HG02588 (cell line): ENCODE data around the gene ALMS1.
"Not testable (repeated sequence)": the region's sequence is repeated elsewhere in the genome, so short reads cannot be mapped to it uniquely, and the experiment has no call there.

Source experiments
- ATAC-seq: cut with Tn5 transposase; IDR thresholded peaks from one replicate; pipeline ENCODE4 v1.9.1; 2021; ENCODE audit warnings: mild to moderate bottlenecking, moderate library complexity; ENCODE audit not compliant: unreplicated experiment

ALMS1 gene

DNA sequence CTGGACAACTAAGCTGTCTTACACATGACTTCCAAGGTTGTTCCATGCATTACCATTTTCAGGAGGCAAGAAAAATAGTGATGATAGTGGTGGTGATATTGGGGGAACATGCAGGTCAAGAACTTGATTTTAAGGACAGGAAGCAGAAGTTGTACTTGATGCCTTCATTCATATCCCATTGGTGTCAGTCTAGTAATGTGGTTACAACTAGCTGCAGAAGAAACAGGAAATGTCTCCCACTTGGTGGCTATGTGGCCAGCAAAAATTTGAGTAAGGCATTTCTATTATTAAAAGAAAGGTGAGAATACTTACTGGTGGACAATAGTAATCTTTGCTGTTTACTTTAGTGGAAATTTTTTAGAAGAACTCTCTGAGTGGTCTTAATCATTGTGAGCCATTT, 103.4 kb downstream of the ALMS1 start:
- ATAC-seq, result no peak

DNA sequence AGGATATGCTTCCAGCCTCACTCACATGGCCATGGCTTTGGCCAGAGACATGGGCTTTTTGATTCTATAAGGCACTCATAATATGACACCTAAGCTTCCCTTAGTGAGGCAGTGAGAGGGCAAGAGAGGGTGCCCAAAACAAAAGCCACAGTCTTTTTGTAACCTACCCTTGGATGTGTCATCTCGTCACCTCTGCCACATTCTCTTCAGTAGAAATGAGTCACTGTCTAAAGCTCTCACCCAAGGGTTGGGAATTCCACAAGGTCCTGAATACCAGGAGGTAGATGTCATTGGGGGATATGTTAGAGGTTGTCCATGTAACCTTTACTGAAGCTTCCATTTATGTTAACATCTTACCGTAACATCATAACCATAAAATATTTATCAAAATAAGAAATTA, 108.4 kb downstream of the ALMS1 start:
- no peak for ATAC-seq

DNA sequence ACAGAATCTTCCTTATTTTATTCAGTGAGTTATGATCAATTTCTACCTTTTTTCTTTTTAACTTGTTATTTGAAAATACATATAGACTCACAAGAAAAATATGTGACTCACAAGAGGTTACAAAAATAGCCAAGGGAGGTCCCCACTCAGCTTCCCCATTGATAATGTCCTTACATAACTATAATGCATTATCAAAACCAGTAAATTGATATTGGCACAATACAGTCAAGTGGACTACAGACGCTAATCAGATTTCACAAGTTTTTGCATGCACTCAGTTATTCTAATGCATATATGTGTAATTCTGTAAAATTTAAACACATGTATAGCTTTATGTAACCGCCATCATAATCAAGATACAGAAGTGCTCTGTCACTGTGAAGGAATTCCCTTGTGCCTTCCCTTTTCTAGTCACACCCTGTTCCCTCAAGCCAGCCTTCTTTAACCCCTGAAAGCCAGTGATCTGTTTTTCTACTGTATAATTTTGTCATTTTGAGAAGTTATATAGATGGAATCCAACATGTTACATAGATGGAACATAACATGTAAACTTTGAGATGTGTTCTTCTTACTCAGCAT, 118.4 kb downstream of the ALMS1 start:
- no peak for ATAC-seq

DNA sequence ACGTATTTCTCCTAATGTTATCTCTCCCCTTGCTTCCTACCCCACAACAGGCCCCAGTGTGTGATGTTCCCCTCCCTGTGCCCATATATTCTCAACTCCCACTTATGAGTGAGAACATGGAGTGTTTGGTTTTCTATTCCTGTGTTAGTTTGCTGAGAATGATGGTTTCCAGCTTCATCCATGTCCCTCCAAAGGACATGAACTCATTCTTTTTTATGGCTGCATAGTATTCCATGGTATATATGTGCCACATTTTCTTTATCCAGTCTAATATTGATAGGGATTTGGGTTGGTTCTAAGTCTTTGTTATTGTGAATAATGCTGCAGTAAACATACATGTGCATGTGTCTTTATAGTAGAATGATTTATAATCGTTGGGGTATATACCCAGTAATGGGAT, 119.2 kb downstream of the ALMS1 start:
- not testable (repeated sequence) for ATAC-seq

- not testable (repeated sequence) for ATAC-seq
These were observed 124.8 kb downstream of the ALMS1 start for GRCh38 chr2:73510470-73510869.

GRCh38 chr2:73516033-73516432, 130.4 kb downstream of the ALMS1 start:
- no peak for ATAC-seq

DNA sequence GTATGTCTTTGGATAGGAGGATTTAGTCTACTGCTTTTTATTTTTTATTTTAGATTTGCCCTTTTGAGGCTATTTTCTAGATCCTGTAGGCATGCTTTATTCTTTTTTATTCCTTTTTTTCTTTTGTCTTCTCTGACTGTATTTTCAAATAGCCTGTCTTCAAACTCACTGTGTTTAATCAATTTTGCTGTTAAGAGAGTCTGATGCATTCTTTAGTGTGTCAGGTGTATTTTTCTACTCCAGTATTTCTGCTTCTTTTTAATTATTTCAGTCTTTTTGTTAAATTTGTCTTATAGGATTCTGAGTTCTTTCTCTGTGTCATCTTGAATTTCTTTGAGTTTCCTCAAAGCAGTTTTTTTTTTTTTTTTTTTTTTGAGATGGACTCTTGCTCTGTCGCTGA, 143.1 kb downstream of the ALMS1 start:
- ATAC-seq, result no peak

DNA sequence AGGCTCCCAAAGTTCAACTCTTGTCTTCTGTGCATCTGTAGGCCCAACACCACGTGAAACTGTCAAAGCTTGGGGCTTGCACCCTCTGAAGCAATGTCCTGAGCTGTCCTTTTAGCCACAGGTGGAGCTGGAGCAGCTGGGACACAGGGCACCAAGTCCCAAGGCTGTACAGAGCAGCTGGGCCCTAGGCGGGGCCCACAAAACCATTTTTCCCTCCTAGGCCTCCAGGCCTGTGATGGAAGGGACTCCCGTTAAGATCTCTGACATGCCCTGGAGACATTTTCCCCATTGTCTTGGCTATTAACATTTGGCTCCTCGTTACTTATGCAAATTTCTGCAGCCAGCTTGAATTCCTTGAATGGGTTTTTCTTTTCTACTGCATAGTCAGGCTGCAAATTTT, 145.1 kb downstream of the ALMS1 start:
- not testable (repeated sequence) for ATAC-seq

- ATAC-seq, result no peak
These were observed 146.7 kb downstream of the ALMS1 start for GRCh38 chr2:73532381-73532780.

GRCh38 chr2:73536133-73536840, 150.7 kb downstream of the ALMS1 start:
- ATAC-seq, result no peak

- not testable (repeated sequence) for ATAC-seq
These were observed 175.2 kb downstream of the ALMS1 start for GRCh38 chr2:73560875-73561274.

DNA sequence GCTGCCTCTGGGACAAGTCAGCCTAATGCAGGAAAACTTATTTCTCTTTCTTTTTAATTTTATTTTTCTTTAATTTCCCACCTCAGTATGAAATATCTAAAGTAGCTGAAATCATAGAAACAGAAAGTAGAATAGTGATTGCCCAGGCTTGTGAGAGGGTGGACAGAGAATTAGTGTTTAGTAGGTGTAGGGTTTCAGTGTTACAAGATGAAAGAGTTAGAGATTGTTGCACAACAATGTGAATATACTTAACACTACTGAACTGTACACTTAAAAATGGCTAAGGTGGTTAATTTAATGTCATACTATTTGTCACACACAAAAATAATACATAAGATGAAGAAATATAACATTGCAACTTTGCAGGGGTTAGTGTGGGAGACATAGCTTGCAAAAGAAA, 175.8 kb downstream of the ALMS1 start:
- ATAC-seq, result no peak

- no peak for ATAC-seq
These were observed 179.3 kb downstream of the ALMS1 start for GRCh38 chr2:73564986-73565385.

- ATAC-seq, result no peak
These were observed 180.7 kb downstream of the ALMS1 start for GRCh38 chr2:73566288-73566878.

GRCh38 chr2:73575261-73575660, 189.6 kb downstream of the ALMS1 start:
- no peak for ATAC-seq

GRCh38 chr2:73582364-73582763, 196.7 kb downstream of the ALMS1 start:
- no peak for ATAC-seq

GRCh38 chr2:73588177-73588576, 202.5 kb downstream of the ALMS1 start:
- ATAC-seq, result no peak

DNA sequence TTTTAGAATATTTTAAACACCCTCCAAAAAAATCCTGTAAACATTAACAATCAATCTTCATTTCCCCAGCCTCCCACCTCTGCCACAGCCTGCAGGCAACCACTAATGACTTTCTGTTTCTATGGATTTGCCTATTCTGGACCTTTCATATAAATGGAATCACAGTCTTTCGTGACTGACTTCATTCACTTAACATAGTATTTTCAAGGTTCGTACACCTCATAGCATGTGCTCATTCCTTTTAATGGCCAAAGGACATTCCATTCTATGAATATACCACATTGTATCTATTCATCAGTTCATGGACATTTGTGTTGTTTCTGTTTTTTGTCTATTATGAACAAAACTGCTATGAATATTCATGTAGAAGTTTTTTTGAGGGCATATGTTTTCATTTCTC, 208.0 kb downstream of the ALMS1 start:
- no peak for ATAC-seq

- no peak for ATAC-seq
These were observed 208.6 kb downstream of the ALMS1 start for GRCh38 chr2:73594251-73594650.

- no peak for ATAC-seq
These were observed 216.1 kb downstream of the ALMS1 start for GRCh38 chr2:73601780-73602179.

GRCh38 chr2:73603099-73603588, 217.5 kb downstream of the ALMS1 start:
- ATAC-seq, result not testable (repeated sequence)

DNA sequence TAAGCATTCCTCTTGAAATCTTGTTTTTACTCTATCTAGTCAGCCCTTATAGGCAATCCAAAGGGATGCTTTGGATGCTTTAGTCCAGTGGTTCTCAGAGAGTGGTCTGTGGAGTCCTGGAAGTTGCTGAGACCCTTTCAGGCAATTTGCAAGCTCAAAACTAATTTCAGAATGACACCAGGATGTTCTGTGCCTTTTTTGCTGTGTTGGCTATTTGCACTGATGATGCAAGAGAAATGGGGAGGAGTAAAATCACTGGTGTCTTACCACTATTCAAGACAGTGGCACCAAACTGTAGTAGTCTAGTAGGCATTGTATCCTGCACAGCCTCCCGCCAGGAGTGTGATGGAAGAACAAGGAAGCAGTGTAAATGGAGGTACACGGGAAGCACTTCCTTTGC, 219.0 kb downstream of the ALMS1 start:
- not testable (repeated sequence) for ATAC-seq
